DND-41 (cell line): ENCODE data around the gene PTK6.
"Not testable (repeated sequence)": the region's sequence is repeated elsewhere in the genome, so short reads cannot be mapped to it uniquely, and the experiment has no call there.

Experiments
- ATAC-seq: fragments of 200-7000 bp; cut with Tn5 transposase; 3 replicates; pipeline ENCODE4 v1.9.1; 2021; ENCODE audit warnings: low read depth; ENCODE audit not compliant: insufficient read depth
- DNase-seq: peaks from one replicate; pipeline ENCODE4 v3.0.0-alpha.2; 2020
- H2AFZ ChIP-seq: 2 replicates; pipeline ENCODE4 v1.6.0; 2012; ENCODE audit warnings: low read depth, low read length
- H3K27ac ChIP-seq: 2 replicates; pipeline ENCODE4 v1.5.1; 2012; ENCODE audit warnings: low read length, inconsistent platforms
- H3K27me3 ChIP-seq: fragments of 200-600 bp; sonication (generic); 2 replicates; pipeline ENCODE4 v1.6.0; 2012; ENCODE audit warnings: low read length, mild to moderate bottlenecking, inconsistent platforms; ENCODE audit not compliant: insufficient read depth, poor library complexity
- H3K36me3 ChIP-seq: 2 replicates; pipeline ENCODE4 v1.5.1; 2012; ENCODE audit warnings: low read length, inconsistent platforms; ENCODE audit not compliant: insufficient read depth
- H3K4me1 ChIP-seq: 2 replicates; pipeline ENCODE4 v1.5.1; 2012; ENCODE audit warnings: mild to moderate bottlenecking, low read length; ENCODE audit not compliant: insufficient read depth
- H3K4me2 ChIP-seq: 2 replicates; pipeline ENCODE4 v1.6.0; 2012; ENCODE audit warnings: mild to moderate bottlenecking, moderate library complexity, low read length, inconsistent platforms; ENCODE audit not compliant: insufficient read depth
- H3K4me3 ChIP-seq, 2 experiments: fragments of 200-600 bp in 1 of 2; shearing (Covaris generic) in 1 of 2; 2 replicates each; pipeline ENCODE4 v1.5.1; 2012 to 2016; ENCODE audit warnings: inconsistent platforms in 2 of 2, low read length in 2 of 2, mild to moderate bottlenecking in 2 of 2, low read depth in 1 of 2, moderate library complexity in 1 of 2
- H3K79me2 ChIP-seq: 2 replicates; pipeline ENCODE4 v1.6.0; 2012; ENCODE audit warnings: low read length, inconsistent platforms; ENCODE audit not compliant: insufficient read depth
- H3K9ac ChIP-seq: 2 replicates; pipeline ENCODE4 v1.6.0; 2012; ENCODE audit warnings: low read depth, mild to moderate bottlenecking, inconsistent platforms, low read length, moderate library complexity
- H3K9me3 ChIP-seq: 2 replicates; pipeline ENCODE4 v1.5.1; 2012; ENCODE audit warnings: low read length, moderate library complexity, mild to moderate bottlenecking, inconsistent platforms; ENCODE audit not compliant: insufficient read depth, severe bottlenecking
- H4K20me1 ChIP-seq: 2 replicates; pipeline ENCODE4 v1.6.0; 2012; ENCODE audit warnings: low read length; ENCODE audit not compliant: insufficient read depth
- CTCF ChIP-seq: IDR thresholded peaks from 2 replicates; pipeline ENCODE4 v1.5.1; 2012; ENCODE audit warnings: borderline replicate concordance, low read length, moderate library complexity, mild to moderate bottlenecking; ENCODE audit not compliant: poor library complexity, severe bottlenecking; ENCODE audit errors: extremely low read depth
- EZH2 ChIP-seq: IDR thresholded peaks from 3 replicates; pipeline ENCODE4 v1.6.1; 2012; ENCODE audit warnings: borderline replicate concordance, low read depth, mild to moderate bottlenecking, moderate library complexity, low read length, inconsistent platforms; ENCODE audit not compliant: severe bottlenecking

Gene PTK6

GRCh38 chr20:63572788-63573646 is 35.8 kb upstream of the PTK6 start:
- Histone ChIP-seq H3K27ac (peak overlapping the region; percentile 81), H3K4me3 (peak overlapping the region; percentile 87 to 98), H3K36me3 (no peaks in the 10 kb centered on the region), H3K9ac (peak overlapping the region; percentile 69), H3K27me3 (peaks cover 12% of the 10 kb centered on the region), H3K4me1 (peaks cover 24% of the 10 kb centered on the region), H2AFZ (peak overlapping the region; percentile 96), H3K4me2 (peak overlapping the region; percentile 84), H3K79me2 (no peaks in the 10 kb centered on the region; the same call in 1 of the 2 replicates), H4K20me1 (peaks cover 26% of the 10 kb centered on the region), H3K9me3 (no peaks in the 10 kb centered on the region)
- ATAC-seq (peak; percentile 12; the same call in 2 of the 3 replicates), DNase-seq (no peak)
- TF ChIP-seq EZH2 (no peak), CTCF (no peak)

- no peak for ATAC-seq
- H3K27me3 ChIP-seq: peaks cover 13% of the 10 kb centered on the region
- H3K36me3 ChIP-seq: no peaks in the 10 kb centered on the region
- no peak overlapping the region for H3K4me2 ChIP-seq
- no peaks in the 10 kb centered on the region; the same call in 1 of the 2 replicates for H3K79me2 ChIP-seq
- H3K9me3 ChIP-seq: no peaks in the 10 kb centered on the region
- no peak for DNase-seq
- peaks cover 28% of the 10 kb centered on the region for H3K4me1 ChIP-seq
- H3K9ac ChIP-seq: no peak overlapping the region; the same call in 1 of the 2 replicates
- TF ChIP-seq CTCF (no peak), EZH2 (no peak)
- H3K4me3 ChIP-seq: no peak overlapping the region
- no peak overlapping the region for H2AFZ ChIP-seq
- no peak overlapping the region for H3K27ac ChIP-seq
- H4K20me1 ChIP-seq: peaks cover 33% of the 10 kb centered on the region
Observed at GRCh38 chr20:63572071-63572787, 35.1 kb upstream of the PTK6 start.

GRCh38 chr20:63571087-63571478 is 33.9 kb upstream of the PTK6 start:
- H3K9me3 ChIP-seq, DNase-seq, H3K4me2 ChIP-seq, H3K4me3 ChIP-seq, H2AFZ ChIP-seq, ATAC-seq, H3K36me3 ChIP-seq, H3K79me2 ChIP-seq, H3K9ac ChIP-seq, H3K27ac ChIP-seq: not testable (repeated sequence)
- peaks cover 13% of the 10 kb centered on the region for H3K27me3 ChIP-seq
- peaks cover 39% of the 10 kb centered on the region for H4K20me1 ChIP-seq
- peaks cover 28% of the 10 kb centered on the region for H3K4me1 ChIP-seq
